NCI-H2107 treated with DMSO at 0.1 percent for 48 hours (cell line): ENCODE results near the gene TBCB.
"Not testable (repeated sequence)": the region's sequence is repeated elsewhere in the genome, so short reads cannot be mapped to it uniquely, and the experiment has no call there.

Source experiments
- DNase-seq: peaks from one replicate; lab custom pipeline; 2025; ENCODE audit not compliant: unreplicated experiment; lab: John Stamatoyannopoulos, UW

Gene TBCB

DNA sequence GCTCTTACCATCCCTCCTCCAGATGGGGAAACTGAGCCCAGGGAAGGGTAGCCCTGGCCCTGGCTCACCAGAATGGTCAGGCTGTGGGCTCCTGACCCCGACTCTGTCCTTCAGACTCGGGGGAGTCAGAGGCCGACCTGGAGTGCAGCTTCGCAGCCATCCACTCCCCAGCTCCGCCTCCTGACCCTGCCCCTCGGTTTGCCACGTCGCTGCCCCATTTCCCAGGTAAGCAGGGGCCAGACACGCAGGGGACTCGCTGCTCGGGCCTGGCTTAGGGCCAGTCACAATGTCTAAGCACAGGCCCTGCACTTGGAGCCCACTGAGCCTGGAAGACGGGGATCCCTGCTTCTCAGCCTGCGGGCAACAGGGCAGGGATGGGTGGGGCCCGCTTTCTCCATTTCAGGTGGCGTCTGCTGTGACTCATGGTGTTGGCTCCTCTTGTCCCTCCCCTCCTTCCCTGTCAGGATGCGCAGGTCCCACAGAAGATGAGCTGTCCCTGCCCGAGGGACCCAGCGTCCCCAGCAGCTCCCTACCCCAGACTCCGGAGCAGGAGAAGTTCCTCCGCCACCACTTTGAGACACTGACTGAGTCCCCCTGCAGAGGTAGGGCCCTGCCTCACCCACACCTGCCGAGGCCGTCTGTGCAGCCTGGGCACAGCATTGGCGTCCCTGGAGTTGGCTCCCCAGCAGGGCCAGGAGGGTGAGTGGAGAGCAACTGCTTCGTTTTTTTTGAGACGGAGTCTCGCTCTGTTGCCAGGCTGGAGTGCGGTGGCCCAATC, 13.5 kb upstream of the TBCB start:
- DNase-seq = no peak

DNA sequence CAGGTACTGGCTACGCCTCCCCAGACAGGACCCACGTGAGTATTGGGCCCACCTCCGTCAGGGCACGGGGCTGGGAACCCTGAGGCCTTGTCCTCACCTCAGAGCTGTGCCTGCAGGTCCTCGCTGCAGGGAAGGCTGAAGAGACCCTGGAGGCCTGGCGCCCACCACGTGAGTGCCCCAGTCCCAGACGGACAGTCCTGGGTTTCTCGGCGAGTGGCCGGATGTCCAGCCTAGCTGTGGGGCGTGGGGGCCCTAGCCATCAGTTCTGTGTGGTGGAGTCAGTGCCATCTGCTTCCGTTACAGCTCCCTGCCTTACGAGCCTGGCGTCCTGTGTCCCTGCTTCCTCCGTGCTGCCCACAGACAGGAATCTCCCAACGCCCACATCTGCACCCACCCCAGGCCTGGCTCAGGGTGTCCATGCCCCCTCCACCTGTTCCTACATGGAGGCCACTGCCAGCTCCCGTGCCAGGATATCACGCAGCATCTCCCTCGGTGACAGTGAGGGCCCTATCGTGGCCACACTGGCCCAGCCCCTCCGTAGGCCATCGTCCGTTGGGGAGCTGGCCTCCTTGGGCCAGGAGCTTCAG, 12.1 kb upstream of the TBCB start:
- DNase-seq = no peak

DNA sequence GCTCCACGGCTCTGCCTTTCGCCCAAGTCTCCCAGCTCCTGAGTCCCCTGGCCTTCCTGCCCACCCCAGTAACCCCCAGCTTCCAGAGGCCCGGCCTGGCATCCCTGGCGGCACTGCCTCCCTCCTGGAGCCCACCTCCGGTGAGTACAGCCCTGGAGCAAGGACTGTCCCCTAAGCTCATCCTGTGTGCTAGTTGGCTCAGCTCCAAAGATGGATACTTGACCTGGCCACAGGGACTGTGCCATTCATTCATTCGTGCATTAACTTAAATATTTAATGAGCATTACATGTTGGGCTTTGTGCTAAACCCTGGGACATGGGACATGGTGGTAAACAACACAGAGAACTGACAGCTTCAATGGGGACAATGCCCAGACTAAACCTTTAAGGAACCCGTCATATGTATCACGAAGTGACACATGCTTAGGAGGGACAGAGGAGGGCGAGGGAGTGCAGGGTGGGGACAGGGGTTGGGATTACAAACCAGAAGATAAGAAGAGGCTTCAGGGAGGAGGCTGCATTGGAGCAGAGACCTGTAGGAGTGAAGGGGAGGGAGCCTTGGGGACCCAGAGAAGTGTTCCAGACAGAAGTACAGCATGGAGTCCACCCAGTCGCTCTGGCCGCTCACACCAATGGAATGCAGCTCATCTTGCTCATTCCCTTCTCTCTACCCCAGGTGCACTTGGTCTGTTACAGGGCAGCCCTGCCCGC, 11.3 kb upstream of the TBCB start:
- no peak for DNase-seq

DNA sequence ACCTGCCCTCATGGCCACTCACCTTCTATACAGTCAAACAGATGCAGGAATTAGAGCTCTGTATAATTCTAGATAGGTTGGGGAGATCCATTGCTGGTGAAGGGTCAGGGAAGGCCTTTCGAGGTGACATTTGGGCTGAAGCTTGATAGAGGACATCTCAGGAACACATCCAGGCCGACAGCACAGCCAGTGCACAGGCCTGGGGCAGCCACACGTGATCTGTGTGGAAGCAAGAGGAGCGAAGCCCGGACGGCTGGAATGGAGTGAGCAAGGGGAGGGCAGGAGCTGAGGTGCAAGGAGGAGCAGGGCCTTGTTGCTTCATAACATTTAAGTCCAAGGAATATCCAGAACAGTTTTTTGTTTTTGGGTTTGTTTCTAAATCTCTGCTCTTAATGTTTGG, 8.8 kb upstream of the TBCB start:
- no peak for DNase-seq

DNA sequence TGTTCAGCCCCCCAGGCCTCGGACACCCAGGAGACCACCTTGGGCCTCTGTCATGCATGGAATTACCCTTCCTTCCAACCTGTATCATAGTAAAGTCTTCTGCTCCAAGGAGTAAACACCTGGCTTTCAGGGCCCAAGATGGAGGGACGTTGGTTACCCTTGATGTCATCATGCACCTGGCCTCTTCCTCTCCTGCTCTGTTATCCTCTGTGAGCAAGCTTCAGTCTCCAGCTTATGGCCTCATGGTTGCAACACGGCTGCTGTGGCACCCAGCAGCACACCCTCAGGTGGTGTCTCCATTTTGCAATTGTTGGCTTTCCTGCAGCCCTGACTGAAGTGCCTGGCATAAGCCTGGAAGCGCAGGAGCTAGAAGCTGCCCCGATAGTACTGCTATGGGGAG, 8.3 kb upstream of the TBCB start:
- DNase-seq = no peak

DNA sequence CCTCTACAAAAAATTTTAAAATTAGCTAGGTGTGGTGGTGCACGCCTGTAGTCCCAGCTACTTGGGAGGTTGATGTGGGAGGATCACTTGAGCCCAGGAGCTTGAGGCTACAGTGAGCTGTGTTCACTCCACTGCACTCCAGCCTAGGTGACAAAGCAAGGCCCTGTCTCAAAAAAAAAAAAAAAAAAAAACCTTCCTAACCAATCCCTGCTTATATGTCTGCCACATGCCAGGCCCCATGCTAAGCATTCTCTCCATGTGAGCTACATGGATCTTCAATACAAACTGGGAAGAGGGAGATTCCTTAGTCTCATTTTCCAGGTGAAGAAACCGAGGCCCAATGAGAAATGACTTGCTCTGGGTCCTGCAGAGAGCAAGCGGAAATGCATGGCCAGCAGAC, 6.6 kb upstream of the TBCB start:
- no peak for DNase-seq

DNA sequence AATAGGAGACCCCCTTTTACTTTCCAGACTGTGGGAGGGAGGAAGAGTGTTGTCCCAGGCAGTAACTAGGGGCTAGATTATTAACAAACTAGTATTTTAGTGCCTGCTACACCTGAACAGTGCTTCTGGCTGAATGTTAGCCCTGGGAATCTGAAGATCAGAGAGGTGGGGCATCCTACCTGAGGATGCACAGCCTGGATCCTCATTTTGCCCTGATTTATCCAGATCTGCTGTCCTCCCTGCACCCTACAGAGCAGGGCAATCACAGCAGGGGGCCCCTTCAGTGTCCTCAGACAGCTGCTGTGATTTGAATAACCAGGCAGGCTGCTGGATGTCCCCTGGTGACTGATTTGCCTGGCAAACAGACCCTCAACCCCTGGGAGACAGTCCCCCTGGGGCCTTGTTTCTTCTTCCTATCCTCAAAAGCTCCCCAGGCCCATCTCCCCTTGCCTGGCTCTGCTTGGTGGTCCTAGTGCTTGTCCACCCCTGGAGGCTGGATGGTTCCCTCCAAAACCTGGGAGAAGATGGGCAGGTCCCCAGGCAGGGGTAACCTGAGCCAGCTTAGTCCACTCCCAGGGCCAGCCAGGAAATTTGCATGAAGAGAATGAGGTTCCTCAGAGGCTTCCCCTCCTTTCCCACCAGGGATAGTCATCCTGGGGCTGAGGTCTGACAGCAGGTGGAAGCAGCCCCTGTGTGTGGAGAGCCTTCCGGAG, 4.6 kb upstream of the TBCB start, which contains the start of gene OVOL3:
OVOL3 (plus strand) TSS at position 657 of the 713 bp plus-strand sequence. CDS start 60 bp downstream, outside the sequence.
- DNase-seq = peak; percentile 50

DNA sequence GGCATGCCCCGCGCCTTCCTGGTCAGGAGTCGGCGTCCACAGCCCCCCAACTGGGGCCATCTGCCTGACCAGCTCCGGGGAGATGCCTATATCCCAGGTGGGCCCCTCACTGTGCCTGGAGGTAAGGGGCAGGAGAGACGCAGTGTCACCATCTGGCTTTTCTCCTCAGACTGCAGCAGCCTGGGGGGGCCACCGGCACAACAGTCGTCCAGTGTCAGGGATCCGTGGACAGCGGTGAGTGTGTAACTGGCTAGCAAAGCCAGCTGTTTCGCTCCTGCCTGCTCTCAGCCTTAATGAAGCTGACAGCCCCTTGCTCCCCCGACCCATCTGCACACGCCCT, 4.1 kb upstream of the TBCB start:
- DNase-seq = no peak

DNA sequence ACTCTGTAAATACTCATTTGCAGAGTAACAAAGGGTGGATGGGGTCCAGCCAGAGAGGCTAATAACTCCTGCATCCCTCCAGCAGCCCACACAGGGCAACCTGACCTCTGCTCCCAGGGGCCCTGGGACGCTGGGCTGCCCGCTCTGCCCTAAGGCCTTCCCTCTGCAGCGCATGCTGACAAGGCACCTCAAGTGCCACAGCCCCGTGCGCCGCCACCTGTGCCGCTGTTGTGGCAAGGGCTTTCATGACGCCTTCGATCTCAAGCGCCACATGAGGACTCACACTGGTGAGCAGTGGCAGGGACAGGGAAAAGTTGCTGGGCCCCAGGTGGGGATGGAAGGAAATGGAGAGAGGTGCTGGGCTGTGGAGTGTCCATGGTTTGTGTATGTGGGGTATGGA, 2.6 kb upstream of the TBCB start:
- DNase-seq = no peak

DNA sequence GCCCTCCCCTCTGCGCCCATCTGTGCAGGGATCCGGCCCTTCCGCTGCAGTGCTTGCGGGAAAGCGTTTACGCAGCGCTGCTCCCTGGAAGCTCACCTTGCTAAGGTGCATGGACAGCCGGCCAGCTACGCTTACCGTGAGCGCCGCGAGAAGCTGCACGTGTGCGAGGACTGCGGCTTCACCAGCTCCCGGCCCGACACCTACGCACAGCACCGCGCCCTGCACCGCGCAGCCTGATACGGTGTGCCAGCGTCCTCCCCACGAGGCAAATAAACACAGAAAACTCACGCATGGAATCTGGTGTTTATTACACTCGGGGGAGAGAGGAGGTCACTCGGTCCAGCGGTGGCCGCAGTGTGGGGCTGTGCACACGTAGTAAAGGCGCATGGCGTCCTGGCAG, 1.8 kb upstream of the TBCB start:
- no peak for DNase-seq

DNA sequence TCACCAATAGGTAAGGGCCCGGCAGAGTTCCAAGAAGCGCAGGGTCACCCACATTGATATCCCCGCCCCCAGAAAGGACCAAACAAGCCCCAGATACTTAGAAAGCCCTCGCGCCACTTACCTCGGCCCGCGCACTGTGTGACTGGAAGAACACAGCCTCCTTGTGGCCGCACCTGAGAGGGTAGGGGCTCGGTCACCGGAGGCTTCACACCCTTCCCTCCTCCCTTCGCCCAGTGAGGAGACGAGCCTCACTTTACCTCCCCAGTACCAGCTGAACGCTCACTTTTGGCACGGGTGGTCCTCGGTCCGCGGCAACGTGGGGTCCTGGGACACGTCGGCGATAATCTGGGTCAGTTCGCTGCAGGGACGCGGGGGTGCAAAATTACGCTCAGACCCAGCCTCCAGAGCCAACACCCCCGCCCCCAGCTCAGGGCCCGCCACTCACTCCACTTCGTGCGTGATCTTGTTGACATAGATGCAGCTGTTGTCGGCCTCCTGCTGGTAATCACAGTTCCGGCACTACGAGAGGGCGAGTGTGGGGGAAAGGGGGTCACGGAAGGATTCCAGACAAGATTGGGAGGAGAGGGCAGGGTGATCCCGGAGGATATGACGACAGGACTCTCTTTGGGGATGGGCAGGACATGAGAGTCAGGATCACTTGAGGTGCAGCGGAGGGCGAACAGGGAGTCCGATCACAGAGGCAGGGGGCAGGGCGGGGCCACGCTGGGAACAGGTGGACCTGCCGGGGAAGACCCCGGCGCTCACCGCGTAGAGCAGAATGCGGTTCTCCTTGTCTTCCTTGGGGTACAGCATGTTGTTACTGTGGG, 1.2 kb upstream of the TBCB start:
- peak; percentile 21 for DNase-seq

DNA sequence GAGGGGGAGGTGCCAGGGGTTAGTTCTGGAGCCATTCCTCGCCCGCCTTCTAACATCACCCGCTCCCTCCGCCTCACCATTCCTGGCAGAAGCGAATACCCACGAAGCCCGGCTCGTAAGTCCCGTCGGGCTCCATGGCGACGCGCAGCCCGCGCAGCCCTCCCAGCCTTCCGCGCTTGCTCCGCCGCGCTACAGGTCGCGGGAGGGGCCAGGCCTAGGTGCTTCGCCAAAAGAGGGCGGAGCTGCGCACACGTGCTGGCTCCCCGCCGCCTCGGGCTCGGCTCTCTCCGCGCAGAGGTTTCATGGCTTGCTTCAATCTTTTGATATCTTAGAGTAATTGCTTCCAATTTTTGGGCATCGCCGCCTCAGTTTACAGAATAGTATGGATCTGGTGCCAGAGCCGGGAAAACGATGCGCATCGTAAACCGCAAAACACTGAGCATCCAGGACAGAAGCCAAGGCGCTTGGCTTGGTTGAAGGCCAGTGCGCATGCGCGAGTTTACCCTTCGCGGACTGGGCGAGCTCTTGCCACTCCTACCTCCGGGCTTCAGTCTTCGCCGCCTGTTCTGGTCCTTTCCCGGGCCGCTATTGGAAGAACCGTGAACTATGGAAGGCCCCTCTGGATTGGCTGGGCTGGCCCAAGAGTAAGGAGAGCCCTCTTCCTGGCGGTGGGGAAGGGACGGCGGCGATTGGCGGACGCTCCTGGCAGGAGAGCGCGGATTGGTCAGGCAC, 381 bp upstream of the TBCB start, which contains the start of gene POLR2I:
POLR2I (minus strand) TSS at position 155 of the 732 bp plus-strand sequence; CDS start at position 136, 19 bp downstream.
- DNase-seq = peak; percentile 98

DNA sequence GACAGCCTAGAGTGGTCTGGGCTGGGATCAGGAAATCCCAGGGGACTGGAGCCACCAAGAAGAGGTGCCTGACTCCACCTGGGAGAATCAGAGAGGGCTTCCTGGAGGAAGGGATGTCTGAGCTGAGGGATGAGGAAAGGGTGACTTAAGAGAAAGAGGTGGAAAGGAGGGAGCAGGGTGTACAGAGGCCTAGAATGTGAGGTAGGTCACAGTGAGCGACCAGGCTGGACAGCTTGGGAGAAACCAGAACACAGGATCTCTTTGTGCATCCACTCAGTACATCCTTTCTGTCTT, 1.0 kb downstream of the TBCB start:
- DNase-seq = no peak

DNA sequence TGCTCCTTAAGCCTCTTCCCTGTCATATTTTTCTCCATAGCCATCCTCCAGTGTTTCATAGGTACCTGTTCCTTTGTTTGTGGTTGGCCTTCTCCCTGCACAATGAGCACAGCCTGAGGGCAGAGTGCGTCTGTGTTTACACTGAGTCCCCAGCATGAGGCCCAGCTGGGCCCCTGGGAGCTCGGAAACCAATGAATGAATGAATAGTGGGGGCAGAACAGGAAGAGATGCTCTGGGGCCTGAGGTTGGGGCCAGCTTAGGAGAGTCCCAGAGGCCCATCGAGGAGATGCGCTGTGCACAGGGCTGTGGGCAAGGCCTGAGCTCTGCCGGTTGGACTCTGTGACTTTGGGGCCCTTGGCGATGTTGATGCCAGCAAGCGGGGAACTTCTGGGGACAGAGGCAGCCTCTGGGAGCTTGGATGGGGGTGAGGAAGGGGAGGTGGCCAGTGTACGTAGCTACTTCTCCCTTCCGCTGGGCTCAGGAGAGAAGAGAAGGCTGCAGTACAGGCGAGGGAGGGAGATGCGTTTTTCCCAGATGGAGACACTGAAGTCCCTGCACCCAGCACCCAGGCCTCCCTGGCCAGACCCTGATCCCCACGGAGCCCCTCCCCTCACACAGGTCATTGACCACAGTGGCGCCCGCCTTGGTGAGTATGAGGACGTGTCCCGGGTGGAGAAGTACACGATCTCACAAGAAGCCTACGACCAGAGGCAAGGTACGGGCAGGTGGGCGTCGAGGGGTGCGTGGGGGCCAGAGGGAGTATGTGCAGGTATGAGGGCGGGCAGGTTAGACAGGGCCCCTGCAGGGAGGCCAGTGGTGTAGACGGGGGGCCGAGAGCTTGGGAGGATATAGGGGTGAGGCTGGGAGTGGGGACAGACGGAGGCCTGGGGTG, 5.1 kb downstream of the TBCB start:
- no peak for DNase-seq

DNA sequence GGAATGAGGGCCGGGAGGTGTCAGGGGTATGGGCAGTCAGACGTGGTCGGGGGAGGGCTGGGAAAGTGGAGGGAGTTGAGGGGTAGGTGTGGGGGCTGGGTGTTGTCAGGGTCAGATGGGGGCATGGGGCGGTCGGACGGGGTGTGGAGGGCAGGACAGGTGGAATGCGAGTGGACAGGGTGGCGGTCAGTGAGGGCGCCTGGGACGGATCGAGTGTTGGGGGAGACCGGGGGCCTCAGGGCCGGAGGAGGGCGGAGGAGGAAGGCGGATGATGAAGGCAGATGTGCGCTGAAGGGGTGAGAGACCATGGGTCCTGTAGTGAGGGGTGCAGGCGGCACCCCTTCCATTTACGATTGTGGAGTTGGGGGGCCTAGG, 5.7 kb downstream of the TBCB start:
- DNase-seq = no peak

DNA sequence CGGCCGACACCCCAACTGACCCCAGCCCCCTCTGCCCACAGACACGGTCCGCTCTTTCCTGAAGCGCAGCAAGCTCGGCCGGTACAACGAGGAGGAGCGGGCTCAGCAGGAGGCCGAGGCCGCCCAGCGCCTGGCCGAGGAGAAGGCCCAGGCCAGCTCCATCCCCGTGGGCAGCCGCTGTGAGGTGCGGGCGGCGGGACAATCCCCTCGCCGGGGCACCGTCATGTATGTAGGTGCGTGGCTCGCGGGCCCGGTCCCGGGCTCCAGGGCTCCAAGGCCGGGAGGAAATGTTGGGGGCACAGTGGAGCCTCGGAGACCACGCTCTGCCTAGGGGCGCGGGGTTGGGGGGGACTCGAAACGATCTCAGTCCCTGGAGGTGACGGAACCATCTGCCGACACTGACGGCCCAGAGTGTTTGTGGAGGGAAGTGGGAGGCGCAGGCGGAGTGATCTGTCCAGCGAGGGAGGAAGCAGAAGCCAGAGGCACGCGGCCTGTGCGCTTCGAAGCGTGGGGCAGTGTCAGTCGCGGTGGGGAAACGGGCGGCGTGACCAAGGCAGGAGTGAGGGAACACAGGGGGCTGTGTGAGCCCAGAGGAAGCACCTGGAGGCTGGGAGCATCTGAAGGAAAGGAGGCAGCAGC, 6.3 kb downstream of the TBCB start:
- DNase-seq = no peak

DNA sequence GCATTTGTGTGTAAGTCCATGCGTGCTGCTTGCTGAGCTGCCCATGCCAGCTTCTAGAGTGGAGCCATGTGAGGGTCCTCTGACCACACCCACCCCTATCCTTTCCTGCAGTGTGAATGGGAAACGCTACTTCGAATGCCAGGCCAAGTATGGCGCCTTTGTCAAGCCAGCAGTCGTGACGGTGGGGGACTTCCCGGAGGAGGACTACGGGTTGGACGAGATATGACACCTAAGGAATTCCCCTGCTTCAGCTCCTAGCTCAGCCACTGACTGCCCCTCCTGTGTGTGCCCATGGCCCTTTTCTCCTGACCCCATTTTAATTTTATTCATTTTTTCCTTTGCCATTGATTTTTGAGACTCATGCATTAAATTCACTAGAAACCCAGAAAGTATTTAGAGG, 10.3 kb downstream of the TBCB start:
- DNase-seq = no peak

DNA sequence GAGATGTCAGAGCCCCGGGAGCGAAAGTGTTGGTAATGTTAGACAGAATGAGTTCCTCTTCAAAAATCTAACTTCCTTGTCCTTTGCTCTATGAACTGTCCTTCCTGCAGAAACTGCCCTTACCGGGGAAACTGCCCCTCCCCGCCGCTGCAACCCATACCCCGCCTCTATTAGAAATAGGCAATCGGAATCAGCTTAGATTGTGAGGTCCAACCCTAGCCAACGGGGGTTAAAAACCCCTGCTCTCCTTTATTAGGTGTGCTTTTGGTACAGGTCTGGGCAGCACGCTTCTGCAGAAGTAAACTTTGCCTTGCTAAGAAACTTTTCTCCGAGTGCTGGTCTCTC, 13.1 kb downstream of the TBCB start:
- DNase-seq = no peak

DNA sequence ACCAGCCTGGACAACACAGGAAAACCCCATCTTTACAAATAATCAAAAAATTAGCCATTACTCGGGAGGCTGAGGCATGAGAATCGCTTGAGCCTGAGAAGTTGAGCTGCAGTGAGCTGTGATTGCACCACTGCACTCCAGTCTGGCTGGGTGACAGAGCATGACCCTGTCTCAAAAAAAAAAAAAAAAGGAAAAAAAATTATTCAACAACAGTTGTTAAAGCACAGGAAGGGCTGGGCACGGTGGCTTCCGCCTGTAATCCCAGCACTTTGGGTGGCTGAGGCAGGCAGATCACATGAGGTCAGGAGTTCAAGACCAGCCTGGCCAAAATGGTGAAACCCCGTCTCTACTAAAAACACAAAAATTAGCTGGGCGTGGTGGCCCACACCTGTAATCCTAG, 16.0 kb downstream of the TBCB start:
- not testable (repeated sequence) for DNase-seq
